ENCODE measurements around the gene MTFMT.
"Not testable (repeated sequence)": the region's sequence is repeated elsewhere in the genome, so short reads cannot be mapped to it uniquely, and the experiment has no call there.

MTFMT gene

GRCh38 chr15:65011198-65011597 is 18.2 kb downstream of the MTFMT start:
- H3K9ac ChIP-seq (ENCODE audit: low read length); H3K4me3 ChIP-seq (ENCODE audit: low read depth, low read length); H3K27ac ChIP-seq (ENCODE audit: low read depth, low read length); H3K9me3 ChIP-seq (ENCODE audit: control insufficient read depth, insufficient read depth, low read depth, low read length); H3K4me1 ChIP-seq (ENCODE audit: control insufficient read depth, insufficient read depth, low read length); H3K27me3 ChIP-seq (ENCODE audit: control insufficient read depth, insufficient read depth, low read length): not testable (repeated sequence)
- H3K36me3 ChIP-seq (ENCODE audit: control insufficient read depth, insufficient read depth, low read length) = peaks cover 42% of the 10 kb centered on the region

DNA sequence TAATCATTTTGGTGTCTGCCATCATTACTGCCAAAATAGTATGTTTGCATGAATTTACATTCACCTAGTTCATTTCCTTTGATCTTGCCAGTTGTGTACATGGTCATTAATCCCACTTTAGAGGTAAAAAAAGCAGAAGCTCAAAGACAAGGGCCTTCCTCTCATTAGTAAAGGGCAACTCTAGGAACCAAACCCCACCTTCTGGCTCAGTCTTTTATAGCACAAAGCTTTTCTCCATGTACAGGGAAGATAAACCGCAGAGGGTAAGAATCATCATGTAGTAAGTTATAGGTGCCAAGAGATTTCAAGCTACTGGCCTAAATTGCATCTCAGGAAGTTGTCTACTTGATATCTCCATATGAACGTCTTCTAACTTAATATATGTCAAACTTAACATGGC is 20.5 kb downstream of the MTFMT start:
- Histone ChIP-seq H3K27me3 (ENCODE audit: control insufficient read depth, insufficient read depth, low read length) (no peaks in the 10 kb centered on the region), H3K9me3 (ENCODE audit: control insufficient read depth, insufficient read depth, low read depth, low read length) (no peaks in the 10 kb centered on the region), H3K36me3 (ENCODE audit: control insufficient read depth, insufficient read depth, low read length) (peaks cover 43% of the 10 kb centered on the region), H3K4me3 (ENCODE audit: low read depth, low read length) (no peak overlapping the region), H3K27ac (ENCODE audit: low read depth, low read length) (no peak overlapping the region), H3K4me1 (ENCODE audit: control insufficient read depth, insufficient read depth, low read length) (no peaks in the 10 kb centered on the region), H3K9ac (ENCODE audit: low read length) (no peak overlapping the region)

DNA sequence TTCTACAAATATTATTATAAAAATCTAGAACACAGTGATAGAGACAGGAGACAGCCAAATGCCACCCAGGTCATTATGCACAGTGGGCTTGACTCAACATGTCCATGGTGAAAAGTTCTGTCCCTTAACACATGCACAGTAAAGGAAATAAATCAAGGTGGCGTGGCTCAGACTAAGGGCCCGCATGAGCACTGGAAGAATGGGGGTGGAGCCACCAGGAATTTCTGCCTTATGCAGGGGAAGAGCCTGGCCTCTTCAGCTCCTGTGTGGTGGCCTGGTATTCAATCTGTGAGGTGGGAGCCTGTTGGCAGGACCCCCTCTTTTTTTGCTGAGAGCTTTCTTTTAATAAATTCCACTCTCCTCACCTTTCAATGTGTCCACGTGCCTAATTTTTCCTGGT is 22.6 kb downstream of the MTFMT start:
- H3K36me3 ChIP-seq (ENCODE audit: control insufficient read depth, insufficient read depth, low read length) = peaks cover 34% of the 10 kb centered on the region
- H3K27me3 ChIP-seq (ENCODE audit: control insufficient read depth, insufficient read depth, low read length) = no peaks in the 10 kb centered on the region
- H3K27ac ChIP-seq (ENCODE audit: low read depth, low read length) = no peak overlapping the region
- no peak overlapping the region for H3K4me3 ChIP-seq (ENCODE audit: low read depth, low read length)
- H3K9me3 ChIP-seq (ENCODE audit: control insufficient read depth, insufficient read depth, low read depth, low read length) = no peaks in the 10 kb centered on the region
- no peak overlapping the region for H3K9ac ChIP-seq (ENCODE audit: low read length)
- H3K4me1 ChIP-seq (ENCODE audit: control insufficient read depth, insufficient read depth, low read length) = no peaks in the 10 kb centered on the region

- no peaks in the 10 kb centered on the region for H3K27me3 ChIP-seq (ENCODE audit: control insufficient read depth, insufficient read depth, low read length)
- no peak overlapping the region for H3K27ac ChIP-seq (ENCODE audit: low read depth, low read length)
- no peaks in the 10 kb centered on the region for H3K9me3 ChIP-seq (ENCODE audit: control insufficient read depth, insufficient read depth, low read depth, low read length)
- no peaks in the 10 kb centered on the region for H3K4me1 ChIP-seq (ENCODE audit: control insufficient read depth, insufficient read depth, low read length)
- H3K36me3 ChIP-seq (ENCODE audit: control insufficient read depth, insufficient read depth, low read length) = peaks cover 24% of the 10 kb centered on the region
- no peak overlapping the region for H3K4me3 ChIP-seq (ENCODE audit: low read depth, low read length)
- no peak overlapping the region for H3K9ac ChIP-seq (ENCODE audit: low read length)
Observed at GRCh38 chr15:65004993-65005392, 24.4 kb downstream of the MTFMT start.

DNA sequence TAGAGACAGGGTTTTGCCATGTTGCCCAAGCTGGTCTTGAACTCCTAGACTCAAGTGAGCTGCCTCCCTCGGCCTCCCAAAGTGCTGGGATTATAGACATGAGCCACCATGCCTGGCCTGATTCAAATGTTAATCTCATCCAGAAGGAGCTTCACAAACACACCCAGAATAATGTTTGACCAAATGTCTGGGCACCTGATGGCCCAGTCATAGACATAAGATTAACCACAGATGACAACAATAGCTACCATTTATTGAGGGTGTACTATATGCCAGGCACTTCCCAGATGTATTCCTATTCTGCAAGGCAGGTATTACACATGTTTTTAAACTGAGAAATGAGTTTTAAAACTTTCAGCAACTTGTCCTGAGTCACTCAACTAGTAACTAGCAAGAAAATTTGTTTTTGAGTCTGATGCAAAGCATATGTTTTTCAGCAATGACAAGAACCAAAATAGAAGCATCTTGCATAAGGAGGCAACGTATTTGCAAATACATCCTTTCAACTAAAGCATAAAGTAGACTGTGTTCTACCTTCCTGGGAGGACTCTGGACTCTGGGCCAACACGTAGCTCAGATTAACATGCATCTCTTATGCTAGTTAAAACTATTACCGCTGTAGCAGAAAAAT is 31.6 kb downstream of the MTFMT start:
- H3K9me3 ChIP-seq (ENCODE audit: control insufficient read depth, insufficient read depth, low read depth, low read length) = no peaks in the 10 kb centered on the region
- H3K27ac ChIP-seq (ENCODE audit: low read depth, low read length) = no peak overlapping the region
- H3K9ac ChIP-seq (ENCODE audit: low read length) = no peak overlapping the region
- H3K4me3 ChIP-seq (ENCODE audit: low read depth, low read length) = no peak overlapping the region
- no peaks in the 10 kb centered on the region for H3K4me1 ChIP-seq (ENCODE audit: control insufficient read depth, insufficient read depth, low read length)
- H3K27me3 ChIP-seq (ENCODE audit: control insufficient read depth, insufficient read depth, low read length) = no peaks in the 10 kb centered on the region
- H3K36me3 ChIP-seq (ENCODE audit: control insufficient read depth, insufficient read depth, low read length) = peaks cover 5% of the 10 kb centered on the region

DNA sequence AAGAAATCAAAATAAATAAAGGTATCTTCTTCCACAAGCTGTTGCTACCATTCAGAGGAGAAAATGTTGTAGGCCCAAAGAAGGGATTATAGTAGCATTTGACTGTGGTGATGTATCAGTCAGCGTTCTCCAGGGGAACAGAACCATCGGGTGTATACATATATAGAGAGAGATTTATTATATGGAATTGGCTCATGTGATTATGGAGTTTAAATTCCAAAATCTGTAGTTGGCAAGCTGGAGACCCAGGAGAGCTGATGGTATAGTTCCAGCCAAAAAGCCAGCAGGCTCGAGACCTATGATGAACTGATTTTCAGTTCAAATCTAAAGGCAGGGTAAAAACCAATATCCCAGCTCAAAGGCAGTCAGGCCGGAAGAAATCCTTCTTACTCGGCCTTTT is 32.4 kb downstream of the MTFMT start:
- H3K27me3 ChIP-seq (ENCODE audit: control insufficient read depth, insufficient read depth, low read length) = no peaks in the 10 kb centered on the region
- no peak overlapping the region for H3K9ac ChIP-seq (ENCODE audit: low read length)

DNA sequence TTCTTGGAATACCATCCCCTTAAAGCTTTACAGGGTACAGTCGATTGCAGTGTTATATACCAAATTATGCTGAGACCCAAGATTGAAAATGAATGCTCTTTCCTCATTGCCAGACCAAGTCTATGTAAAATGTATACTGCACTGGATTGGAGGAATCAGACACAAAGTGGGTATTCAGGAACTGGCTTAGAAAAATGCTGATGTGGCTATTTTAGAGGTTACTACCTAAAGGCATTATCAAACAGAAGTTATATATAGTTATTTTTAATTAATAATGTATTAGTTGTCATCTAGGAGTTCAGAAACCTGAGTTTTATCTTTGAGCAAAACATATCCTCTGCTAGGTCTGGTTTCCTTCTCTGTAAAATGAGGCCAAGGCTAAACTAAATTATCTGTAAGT is 36.1 kb downstream of the MTFMT start:
- no peak overlapping the region for H3K4me3 ChIP-seq (ENCODE audit: low read depth, low read length)
- no peaks in the 10 kb centered on the region for H3K36me3 ChIP-seq (ENCODE audit: control insufficient read depth, insufficient read depth, low read length)
- H3K27me3 ChIP-seq (ENCODE audit: control insufficient read depth, insufficient read depth, low read length) = no peaks in the 10 kb centered on the region
- no peaks in the 10 kb centered on the region for H3K4me1 ChIP-seq (ENCODE audit: control insufficient read depth, insufficient read depth, low read length)
- no peak overlapping the region for H3K9ac ChIP-seq (ENCODE audit: low read length)
- no peak overlapping the region for H3K27ac ChIP-seq (ENCODE audit: low read depth, low read length)
- no peaks in the 10 kb centered on the region for H3K9me3 ChIP-seq (ENCODE audit: control insufficient read depth, insufficient read depth, low read depth, low read length)

More for the DNA sequence above, 32.4 kb downstream of the MTFMT start:
- no peaks in the 10 kb centered on the region for H3K9me3 ChIP-seq (ENCODE audit: control insufficient read depth, insufficient read depth, low read depth, low read length)
- H3K4me3 ChIP-seq (ENCODE audit: low read depth, low read length) = no peak overlapping the region
- no peaks in the 10 kb centered on the region for H3K4me1 ChIP-seq (ENCODE audit: control insufficient read depth, insufficient read depth, low read length)
- no peak overlapping the region for H3K27ac ChIP-seq (ENCODE audit: low read depth, low read length)
- no peaks in the 10 kb centered on the region; the same call in 1 of the 2 replicates for H3K36me3 ChIP-seq (ENCODE audit: control insufficient read depth, insufficient read depth, low read length)

DNA sequence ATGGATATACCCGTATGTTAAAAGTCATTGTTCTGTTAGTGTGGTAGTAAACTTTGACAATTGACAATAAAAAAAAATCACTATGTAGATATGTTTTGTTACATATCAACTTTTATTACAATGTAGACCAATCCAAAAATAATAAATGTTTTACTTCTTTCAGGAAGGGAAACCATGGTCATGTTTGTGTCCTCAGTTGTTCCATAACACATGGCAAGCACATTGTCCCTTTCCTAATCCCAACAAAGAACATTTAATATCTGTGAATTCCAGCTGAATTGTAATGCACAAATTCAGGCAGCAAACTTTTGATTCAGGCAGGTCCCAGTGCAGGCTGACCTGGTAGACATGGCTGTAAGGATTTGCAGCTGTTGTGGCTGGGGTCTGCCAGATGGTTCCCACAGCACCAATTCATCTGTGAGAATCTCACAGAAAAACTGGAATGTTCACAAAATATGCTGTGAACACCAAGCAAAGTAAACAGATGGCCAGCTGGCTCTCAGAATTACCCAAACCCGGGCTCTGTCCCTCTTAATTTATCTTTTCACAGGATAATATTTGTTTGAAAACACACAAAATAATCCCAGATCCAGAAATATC is 37.8 kb downstream of the MTFMT start:
- no peak overlapping the region for H3K4me3 ChIP-seq (ENCODE audit: low read depth, low read length)
- H3K9me3 ChIP-seq (ENCODE audit: control insufficient read depth, insufficient read depth, low read depth, low read length) = no peaks in the 10 kb centered on the region
- H3K27me3 ChIP-seq (ENCODE audit: control insufficient read depth, insufficient read depth, low read length) = no peaks in the 10 kb centered on the region
- no peak overlapping the region for H3K9ac ChIP-seq (ENCODE audit: low read length)
- no peaks in the 10 kb centered on the region for H3K4me1 ChIP-seq (ENCODE audit: control insufficient read depth, insufficient read depth, low read length)
- H3K27ac ChIP-seq (ENCODE audit: low read depth, low read length) = no peak overlapping the region
- H3K36me3 ChIP-seq (ENCODE audit: control insufficient read depth, insufficient read depth, low read length) = 0 out of 2 replicates have a peak, but pooled peaks cover 5% of the 10 kb centered on the region

DNA sequence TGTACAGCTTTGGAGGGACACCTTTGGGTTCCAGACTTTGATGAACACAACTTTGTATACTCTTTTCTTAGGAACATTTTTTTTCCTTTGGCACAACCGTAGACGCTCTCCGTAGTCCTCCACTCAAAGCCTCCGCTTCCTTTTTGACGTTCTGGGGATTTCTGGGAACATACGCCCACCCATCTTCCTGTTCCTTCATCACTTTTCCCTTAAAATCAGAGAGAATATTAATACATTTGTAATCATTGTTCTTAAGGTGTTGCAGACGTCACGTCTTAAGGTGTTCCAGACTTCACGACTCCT is 39.3 kb downstream of the MTFMT start:
- no peaks in the 10 kb centered on the region for H3K9me3 ChIP-seq (ENCODE audit: control insufficient read depth, insufficient read depth, low read depth, low read length)
- H3K27me3 ChIP-seq (ENCODE audit: control insufficient read depth, insufficient read depth, low read length) = no peaks in the 10 kb centered on the region
- peak overlapping the region; percentile 60 for H3K9ac ChIP-seq (ENCODE audit: low read length)
- H3K27ac ChIP-seq (ENCODE audit: low read depth, low read length) = no peak overlapping the region
- peak overlapping the region; percentile 84 for H3K4me3 ChIP-seq (ENCODE audit: low read depth, low read length)
- H3K36me3 ChIP-seq (ENCODE audit: control insufficient read depth, insufficient read depth, low read length) = 0 out of 2 replicates have a peak, but pooled peaks cover 5% of the 10 kb centered on the region
- no peaks in the 10 kb centered on the region for H3K4me1 ChIP-seq (ENCODE audit: control insufficient read depth, insufficient read depth, low read length)

GRCh38 chr15:64989416-64990167 is 39.8 kb downstream of the MTFMT start, which contains the start of gene SPG21:
SPG21 (minus strand) TSS chr15:64989914; CDS start chr15:64983569, 6,345 bp downstream.
- Histone ChIP-seq H3K9me3 (ENCODE audit: control insufficient read depth, insufficient read depth, low read depth, low read length) (no peaks in the 10 kb centered on the region), H3K4me3 (ENCODE audit: low read depth, low read length) (peak within 1 kb of the TSS; percentile 84), H3K36me3 (ENCODE audit: control insufficient read depth, insufficient read depth, low read length) (0 out of 2 replicates have a peak, but pooled peaks cover 5% of the 10 kb centered on the region), H3K27ac (ENCODE audit: low read depth, low read length) (no peak within 1 kb of the TSS), H3K9ac (ENCODE audit: low read length) (peak within 1 kb of the TSS; percentile 88), H3K27me3 (ENCODE audit: control insufficient read depth, insufficient read depth, low read length) (no peaks in the 10 kb centered on the region), H3K4me1 (ENCODE audit: control insufficient read depth, insufficient read depth, low read length) (no peaks in the 10 kb centered on the region)

- H3K9me3 ChIP-seq (ENCODE audit: control insufficient read depth, insufficient read depth, low read depth, low read length) = no peaks in the 10 kb centered on the region
- no peak overlapping the region for H3K27ac ChIP-seq (ENCODE audit: low read depth, low read length)
- no peak overlapping the region for H3K9ac ChIP-seq (ENCODE audit: low read length)
- no peak overlapping the region for H3K4me3 ChIP-seq (ENCODE audit: low read depth, low read length)
- H3K36me3 ChIP-seq (ENCODE audit: control insufficient read depth, insufficient read depth, low read length) = peaks cover 11% of the 10 kb centered on the region; the same call in 1 of the 2 replicates
- H3K4me1 ChIP-seq (ENCODE audit: control insufficient read depth, insufficient read depth, low read length) = no peaks in the 10 kb centered on the region
- H3K27me3 ChIP-seq (ENCODE audit: control insufficient read depth, insufficient read depth, low read length) = no peaks in the 10 kb centered on the region
Observed at GRCh38 chr15:64987136-64987535, 42.3 kb downstream of the MTFMT start.
